Hepatocyte (in vitro differentiated cells): ENCODE measurements around the gene MRGPRD. TPM values are rescaled to one million over a fixed set of nuclear protein-coding genes. Genes with fewer than 3 reads are reported as not detected.

Experiments used
- DNase-seq: peaks from one replicate; pipeline ENCODE4 v3.0.0-alpha.2; 2016; ENCODE audit warnings: low spot score
- H2AFZ ChIP-seq: fragments of 200-600 bp; sonication (generic); 2 replicates; pipeline ENCODE4 v1.6.0; 2016; ENCODE audit warnings: antibody characterized with exemption, mild to moderate bottlenecking
- H3K27ac ChIP-seq: fragments of 200-600 bp; sonication (generic); 2 replicates; pipeline ENCODE4 v1.5.1; 2016; ENCODE audit warnings: mild to moderate bottlenecking
- H3K27me3 ChIP-seq: fragments of 200-600 bp; sonication (generic); 2 replicates; pipeline ENCODE4 v1.6.1; 2016
- H3K36me3 ChIP-seq: fragments of 200-600 bp; sonication (generic); replicated peaks from 2 replicates; pipeline ENCODE4 v1.5.1; 2016; ENCODE audit warnings: low read depth; ENCODE audit not compliant: insufficient read depth
- H3K4me1 ChIP-seq: fragments of 200-600 bp; sonication (generic); 2 replicates; pipeline ENCODE4 v1.5.1; 2016; ENCODE audit warnings: mild to moderate bottlenecking, moderate library complexity; ENCODE audit not compliant: insufficient read depth
- H3K4me2 ChIP-seq: fragments of 200-600 bp; sonication (generic); 2 replicates; pipeline ENCODE4 v1.6.0; 2016
- H3K4me3 ChIP-seq: fragments of 200-600 bp; sonication (generic); 2 replicates; pipeline ENCODE4 v1.5.1; 2016; ENCODE audit warnings: mild to moderate bottlenecking
- H3K79me2 ChIP-seq: fragments of 200-600 bp; sonication (generic); 2 replicates; pipeline ENCODE4 v1.6.0; 2017; ENCODE audit warnings: mild to moderate bottlenecking
- H3K9me2 ChIP-seq: fragments of 200-600 bp; sonication (generic); replicated peaks from 2 replicates; pipeline ENCODE4 v1.6.0; 2017; ENCODE audit warnings: mild to moderate bottlenecking; ENCODE audit not compliant: insufficient read depth
- H3K9me3 ChIP-seq: fragments of 200-600 bp; sonication (generic); 2 replicates; pipeline ENCODE4 v1.5.1; 2016; ENCODE audit warnings: low read depth, mild to moderate bottlenecking
- H4K20me1 ChIP-seq: fragments of 200-600 bp; sonication (generic); 2 replicates; pipeline ENCODE4 v1.6.0; 2016; ENCODE audit warnings: mild to moderate bottlenecking; ENCODE audit not compliant: insufficient read depth, poor library complexity, severe bottlenecking
- CTCF ChIP-seq: fragments of 200-600 bp; sonication (generic); IDR thresholded peaks from 2 replicates; pipeline ENCODE4 v1.5.1; 2016; ENCODE audit warnings: antibody characterized with exemption, mild to moderate bottlenecking; ENCODE audit not compliant: poor library complexity
- EZH2 ChIP-seq: fragments of 200-600 bp; sonication (generic); IDR thresholded peaks from 2 replicates; pipeline ENCODE4 v1.6.1; 2016; ENCODE audit warnings: antibody characterized with exemption, mild to moderate bottlenecking, borderline replicate concordance
- EZH2phosphoT487 ChIP-seq: fragments of 200-600 bp; sonication (generic); IDR thresholded peaks from one replicate; pipeline ENCODE4 v1.6.1; 2018; ENCODE audit warnings: antibody characterized with exemption, mild to moderate bottlenecking, low read depth, moderate library complexity; ENCODE audit not compliant: unreplicated experiment, severe bottlenecking
- WGBS: methylation state at CpG from one replicate; pipeline ENCODE4 v1.1.6; 2016; ENCODE audit warnings: low lambda C conversion rate; ENCODE audit errors: missing lambda C conversion rate; 5-methylcytosine and 5-hydroxymethylcytosine counted together
- polyA plus RNA-seq: library from polyadenylated mRNA; unstranded; fragments of >200 nt; fragmentation: Nextera tagmentation; extraction: Ambion mirVana; gene quantifications from 2 replicates; pipeline ENCODE4 v1.2.1, GENCODE V29; 2016
- total RNA-seq: library from RNA; depleted of rRNA; stranded (reverse); fragments of >200 nt; gene quantifications from 2 replicates; pipeline ENCODE4 v1.2.3, GENCODE V29; 2014

The MRGPRD gene
- total and polyA plus RNA-seq, 2 experiments from 2014 or later: not detected

GRCh38 chr11:68942751-68943271, 38.0 kb downstream of the MRGPRD start:
- H3K9me3 ChIP-seq: no peaks in the 10 kb centered on the region
- TF ChIP-seq CTCF (no peak), EZH2phosphoT487 (no peak), EZH2 (no peak)
- no peaks in the 10 kb centered on the region for H4K20me1 ChIP-seq
- H3K36me3 ChIP-seq: no peaks in the 10 kb centered on the region
- peaks cover 9% of the 10 kb centered on the region for H3K4me1 ChIP-seq
- H3K27me3 ChIP-seq: no peaks in the 10 kb centered on the region
- DNase-seq: peak; percentile 43
- H3K79me2 ChIP-seq: no peaks in the 10 kb centered on the region
- H3K9me2 ChIP-seq: no peaks in the 10 kb centered on the region
- 81% methylated on average over 9 of the region's 9 CpGs for WGBS
- H3K27ac ChIP-seq: peak overlapping the region; percentile 92
- no peak overlapping the region for H3K4me3 ChIP-seq
- no peak overlapping the region for H2AFZ ChIP-seq
- H3K4me2 ChIP-seq: no peak overlapping the region

- Histone ChIP-seq H3K79me2 (no peaks in the 10 kb centered on the region), H3K36me3 (no peaks in the 10 kb centered on the region), H3K27ac (peak overlapping the region; percentile 92), H2AFZ (no peak overlapping the region), H3K9me2 (no peaks in the 10 kb centered on the region), H3K4me1 (peaks cover 9% of the 10 kb centered on the region), H3K4me2 (no peak overlapping the region), H3K27me3 (no peaks in the 10 kb centered on the region), H3K9me3 (no peaks in the 10 kb centered on the region), H3K4me3 (no peak overlapping the region), H4K20me1 (no peaks in the 10 kb centered on the region)
- WGBS: 82% methylated on average over 11 of the region's 11 CpGs
- no peak for DNase-seq
- TF ChIP-seq EZH2phosphoT487: no peak
- TF ChIP-seq CTCF: no peak
Measured at GRCh38 chr11:68942095-68942620, 38.6 kb downstream of the MRGPRD start.

GRCh38 chr11:68941324-68942094, 39.3 kb downstream of the MRGPRD start:
- Histone ChIP-seq H3K9me3 (no peaks in the 10 kb centered on the region), H3K4me3 (no peak overlapping the region), H3K4me2 (no peak overlapping the region), H3K27me3 (no peaks in the 10 kb centered on the region), H3K9me2 (no peaks in the 10 kb centered on the region), H3K4me1 (peaks cover 9% of the 10 kb centered on the region), H4K20me1 (no peaks in the 10 kb centered on the region), H3K79me2 (no peaks in the 10 kb centered on the region), H3K27ac (peak overlapping the region; percentile 92), H3K36me3 (no peaks in the 10 kb centered on the region), H2AFZ (no peak overlapping the region)
- TF ChIP-seq EZH2 (no peak), EZH2phosphoT487 (no peak), CTCF (no peak)
- DNase-seq: no peak
- 91% methylated on average over 16 of the region's 18 CpGs for WGBS
